GM18907 (cell line): ENCODE results near the gene CATSPERZ.

Experiments
- ATAC-seq: cut with Tn5 transposase; IDR thresholded peaks from one replicate; pipeline ENCODE4 v1.9.1; 2021; ENCODE audit warnings: mild to moderate bottlenecking, moderate library complexity; ENCODE audit not compliant: unreplicated experiment

The CATSPERZ gene

DNA sequence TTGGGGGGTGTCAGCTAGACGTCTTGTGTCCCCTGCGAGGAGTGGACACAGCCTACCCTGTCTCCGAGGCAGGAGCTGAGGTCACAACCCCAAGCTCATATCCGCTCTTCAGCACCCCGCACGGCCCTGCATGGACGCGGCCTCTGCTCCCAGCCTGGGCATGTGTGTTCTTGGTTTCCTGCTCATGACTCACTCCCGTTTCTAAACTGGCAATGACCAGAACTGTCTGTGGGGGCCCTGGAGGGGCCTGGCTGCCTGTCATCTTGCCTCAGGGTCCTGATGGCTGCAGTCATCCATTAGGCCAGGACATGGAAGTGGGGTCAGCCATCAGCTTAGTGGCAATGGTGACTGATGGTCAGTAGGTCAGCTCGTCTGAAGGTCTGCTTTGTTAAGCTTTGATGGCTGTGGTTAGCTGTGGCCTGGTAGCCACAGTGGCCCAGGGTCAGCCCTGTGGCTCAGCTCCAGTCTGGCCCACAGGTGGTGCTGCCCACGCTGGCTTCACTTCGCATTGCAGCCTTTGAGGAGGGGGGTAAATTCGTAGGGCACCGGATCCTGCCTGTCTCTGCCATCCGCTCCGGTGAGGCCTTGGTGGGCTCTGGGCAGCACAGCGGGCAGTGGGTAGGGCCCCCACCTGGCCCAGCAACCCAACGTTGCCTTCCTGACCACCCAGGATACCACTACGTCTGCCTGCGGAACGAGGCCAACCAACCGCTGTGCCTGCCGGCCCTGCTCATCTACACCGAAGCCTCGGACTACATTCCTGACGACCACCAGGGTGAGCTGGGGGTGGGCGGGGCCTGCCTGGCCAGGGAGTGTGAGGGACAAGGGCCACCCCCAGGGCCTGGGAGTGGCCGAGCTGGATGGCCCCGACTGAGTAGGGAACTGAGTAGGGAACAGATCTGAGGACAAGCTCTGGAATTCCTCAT lies 36.9 kb upstream of the CATSPERZ start:
- no peak for ATAC-seq

- ATAC-seq: no peak
Observed at GRCh38 chr11:64263947-64264317, 36.2 kb upstream of the CATSPERZ start.

DNA sequence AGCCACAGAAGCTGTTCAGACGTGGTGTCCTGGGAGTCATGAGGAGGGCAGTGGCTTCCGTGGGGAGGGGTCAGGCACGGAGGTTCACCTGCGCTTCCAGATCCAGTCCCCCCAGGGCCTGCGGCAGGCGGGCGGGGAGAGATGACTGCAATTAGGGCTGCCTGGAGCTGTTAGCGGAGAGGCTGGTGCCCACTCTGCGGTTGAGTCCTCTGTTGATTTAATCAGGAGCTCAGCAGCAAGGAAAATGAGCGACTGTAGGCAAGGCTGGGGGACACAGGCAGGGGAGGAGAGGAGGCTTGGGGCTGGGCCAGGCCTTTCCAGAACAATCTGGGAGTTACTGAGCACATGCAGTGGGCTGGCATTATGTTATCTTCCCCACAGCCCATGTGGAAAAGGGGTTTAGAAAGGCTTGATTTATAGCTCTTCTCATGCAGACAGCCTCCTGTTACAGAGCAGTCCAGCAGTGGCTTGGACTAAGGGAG lies 35.7 kb upstream of the CATSPERZ start:
- no peak for ATAC-seq

DNA sequence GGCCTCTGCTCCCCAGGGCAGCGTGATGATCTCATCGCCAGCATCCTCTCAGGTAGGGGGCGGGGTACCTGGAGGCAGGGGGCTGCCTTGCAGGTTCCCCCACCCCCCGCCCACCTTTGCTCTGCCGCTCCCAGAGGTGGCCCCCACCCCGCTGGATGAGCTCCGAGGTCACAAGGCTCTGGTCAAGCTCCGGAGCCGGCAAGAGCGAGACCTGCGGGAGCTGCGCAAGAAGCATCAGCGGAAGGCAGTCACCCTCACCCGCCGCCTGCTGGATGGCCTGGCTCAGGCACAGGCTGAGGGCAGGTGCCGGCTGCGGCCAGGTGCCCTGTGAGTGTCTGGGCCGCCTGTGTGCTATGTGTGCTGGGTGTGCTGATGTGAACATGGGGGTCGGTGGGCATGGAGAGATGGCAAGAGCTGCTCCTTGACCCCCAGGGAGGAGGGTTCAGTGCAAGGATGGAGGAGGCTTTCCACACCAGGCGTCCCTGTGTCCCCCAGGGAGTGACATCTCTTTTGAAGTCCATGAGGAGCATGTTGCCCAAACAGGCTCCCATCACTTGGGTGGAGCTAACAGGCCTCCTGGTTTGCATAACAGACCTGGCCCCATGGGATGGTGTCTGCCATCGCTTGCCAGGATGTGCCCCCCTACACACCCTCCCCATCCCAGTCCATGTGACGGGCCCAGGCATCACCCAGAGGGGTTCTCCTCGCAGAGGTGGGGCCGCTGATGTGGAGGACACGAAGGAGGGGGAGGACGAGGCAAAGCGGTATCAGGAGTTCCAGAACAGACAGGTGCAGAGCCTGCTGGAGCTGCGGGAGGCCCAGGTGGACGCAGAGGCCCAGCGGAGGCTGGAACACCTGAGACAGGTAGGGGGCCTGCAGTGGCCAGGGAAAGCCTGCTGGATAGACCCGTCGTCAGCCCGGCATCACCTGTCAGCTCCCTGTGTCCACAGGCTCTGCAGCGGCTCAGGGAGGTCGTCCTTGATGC lies 34.7 kb upstream of the CATSPERZ start:
- no peak for ATAC-seq

GRCh38 chr11:64266339-64266738 lies 33.8 kb upstream of the CATSPERZ start:
- no peak for ATAC-seq

GRCh38 chr11:64267207-64267945 lies 32.8 kb upstream of the CATSPERZ start:
- ATAC-seq: no peak

DNA sequence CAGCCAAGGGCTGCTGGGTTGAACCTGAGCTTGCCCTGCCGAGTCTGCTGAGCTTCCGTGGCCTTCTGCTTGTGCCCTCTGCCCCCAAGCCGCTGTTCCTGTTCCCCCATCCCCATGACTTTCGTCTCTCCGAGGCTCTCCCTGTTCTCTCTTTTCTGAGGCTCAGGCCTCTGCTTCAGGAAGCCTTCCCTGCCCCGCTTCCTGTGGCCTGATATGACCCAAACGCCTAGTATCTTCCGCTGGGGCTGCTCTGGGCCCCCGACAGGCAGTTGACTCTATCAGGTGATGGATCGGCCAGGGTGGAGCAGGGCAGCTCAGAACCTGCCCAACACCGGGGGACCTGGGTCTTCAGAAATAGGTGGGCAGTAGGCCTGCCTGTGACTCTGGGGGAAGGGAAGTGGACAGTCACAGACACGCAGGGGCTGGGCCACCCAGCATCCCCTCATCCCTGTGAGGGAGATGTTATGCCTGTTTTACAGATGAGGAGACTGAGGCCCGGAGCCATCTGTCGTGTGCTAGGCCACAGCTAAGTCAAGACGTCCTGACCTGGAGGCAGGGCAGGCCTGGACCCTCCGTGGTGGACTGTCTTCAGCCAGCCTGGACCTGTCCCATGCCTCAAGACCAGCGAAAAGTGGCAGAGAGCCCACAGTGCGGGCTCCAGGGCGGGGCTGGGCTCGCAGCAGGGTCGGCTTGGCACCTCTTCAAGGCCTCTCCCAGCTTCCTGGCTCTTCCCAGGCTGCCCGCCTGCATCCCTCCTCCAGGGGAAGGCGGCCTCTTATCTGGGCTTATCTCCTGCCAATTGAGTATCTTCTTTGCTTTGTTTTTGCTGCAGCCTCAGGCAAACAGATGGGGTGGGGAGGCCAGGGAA lies 31.9 kb upstream of the CATSPERZ start:
- no peak for ATAC-seq

GRCh38 chr11:64268893-64269539 lies 31.1 kb upstream of the CATSPERZ start:
- peak; percentile 10 for ATAC-seq

- ATAC-seq: peak; percentile 68
Observed at GRCh38 chr11:64269540-64270220, 30.5 kb upstream of the CATSPERZ start.

DNA sequence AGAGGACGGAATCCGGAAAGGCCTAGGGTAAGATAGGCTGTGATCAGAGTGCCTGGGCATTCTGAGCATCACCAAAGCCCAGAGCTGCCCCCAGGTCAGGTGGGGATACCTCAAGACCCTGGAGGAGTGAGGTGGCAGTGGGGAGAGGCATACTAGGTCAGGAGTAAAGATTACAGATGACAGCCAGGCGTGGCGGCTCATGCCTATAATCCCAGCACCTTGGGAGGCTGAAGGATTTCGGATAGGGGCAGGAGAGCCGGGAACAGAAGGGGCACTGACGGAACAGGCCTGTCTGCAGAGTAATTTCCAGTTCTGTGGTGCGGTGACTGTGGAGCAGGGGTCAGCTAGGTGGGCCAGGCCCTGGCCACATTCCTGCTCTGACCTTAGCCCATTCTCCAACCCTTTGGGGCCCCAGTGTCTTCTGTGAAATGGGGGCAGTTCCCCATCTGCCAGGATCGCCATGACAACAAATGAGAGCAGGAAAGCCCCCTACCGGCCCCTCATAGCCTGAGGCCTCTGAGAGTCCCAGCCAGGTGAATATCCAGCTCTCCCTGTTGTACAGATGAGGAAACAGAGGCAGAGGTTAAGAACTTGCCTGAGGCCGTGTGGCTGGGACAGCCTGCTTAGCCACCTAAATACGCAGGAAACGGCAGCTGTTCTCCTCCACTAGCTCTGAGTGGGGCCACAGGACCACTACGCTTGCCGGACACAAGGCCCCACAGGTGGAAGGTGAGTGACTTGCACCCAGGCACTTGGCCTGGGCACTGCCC lies 24.9 kb upstream of the CATSPERZ start:
- no peak for ATAC-seq

DNA sequence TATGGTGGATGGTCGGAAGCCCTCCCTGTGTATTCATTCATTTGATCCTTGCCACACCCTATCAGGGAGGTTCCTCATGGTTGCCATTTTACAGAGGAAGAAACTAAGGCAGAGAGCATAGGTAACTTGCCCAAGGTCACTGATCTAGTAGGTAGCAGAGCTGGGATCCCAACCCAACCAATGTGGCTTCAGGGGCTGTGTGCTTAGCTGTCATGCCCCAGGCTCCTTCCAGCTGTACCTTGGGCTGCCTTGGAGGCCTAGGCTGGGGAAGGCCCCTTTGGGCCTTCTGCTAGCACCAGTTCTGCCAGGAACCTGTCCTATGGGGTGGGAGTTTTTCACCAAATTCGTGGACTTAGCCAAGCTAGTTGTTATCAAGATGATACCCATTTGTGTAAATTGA lies 24.3 kb upstream of the CATSPERZ start:
- ATAC-seq: no peak

- ATAC-seq: no peak
Observed at GRCh38 chr11:64276653-64277431, 23.3 kb upstream of the CATSPERZ start.

GRCh38 chr11:64278576-64279190 lies 21.5 kb upstream of the CATSPERZ start:
- no peak for ATAC-seq

DNA sequence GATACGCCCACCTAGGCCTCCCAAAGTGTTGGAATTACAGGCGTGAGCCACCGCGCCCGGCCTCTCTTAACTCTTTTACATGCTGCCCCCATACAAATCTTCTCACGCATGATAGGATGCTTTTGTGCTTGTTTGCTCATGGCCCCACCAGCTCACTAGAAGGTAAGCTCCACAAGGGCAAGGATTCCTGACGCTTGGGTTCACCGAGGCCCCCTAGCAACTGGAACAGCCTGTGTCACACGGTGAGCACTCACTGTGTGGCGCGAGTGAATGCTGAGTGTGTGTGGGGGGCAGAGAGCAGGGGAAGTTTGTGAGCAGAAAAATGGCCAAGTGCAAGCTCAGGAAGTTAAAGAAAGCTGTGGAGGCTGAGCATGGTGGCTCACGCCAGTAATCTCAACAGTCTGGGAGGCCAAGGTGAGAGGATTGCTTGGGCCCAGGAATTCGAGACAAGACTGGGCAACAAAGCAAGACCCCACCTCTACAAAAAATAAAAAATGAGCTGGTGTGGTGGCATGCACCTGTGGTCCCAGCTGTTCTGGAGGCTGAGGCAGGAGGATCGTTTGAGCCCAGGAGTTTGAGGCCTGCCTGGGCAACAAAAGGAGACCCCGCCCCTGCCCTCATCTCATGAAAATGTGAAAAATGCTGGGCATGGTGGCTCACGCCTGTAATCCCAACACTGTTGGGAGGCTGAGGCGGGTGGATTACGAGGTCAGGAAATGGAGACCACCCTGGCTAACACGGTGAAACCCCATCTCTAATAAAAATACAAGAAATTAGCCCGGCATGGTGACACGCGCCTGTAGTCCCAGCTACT lies 18.0 kb upstream of the CATSPERZ start:
- ATAC-seq: no peak

DNA sequence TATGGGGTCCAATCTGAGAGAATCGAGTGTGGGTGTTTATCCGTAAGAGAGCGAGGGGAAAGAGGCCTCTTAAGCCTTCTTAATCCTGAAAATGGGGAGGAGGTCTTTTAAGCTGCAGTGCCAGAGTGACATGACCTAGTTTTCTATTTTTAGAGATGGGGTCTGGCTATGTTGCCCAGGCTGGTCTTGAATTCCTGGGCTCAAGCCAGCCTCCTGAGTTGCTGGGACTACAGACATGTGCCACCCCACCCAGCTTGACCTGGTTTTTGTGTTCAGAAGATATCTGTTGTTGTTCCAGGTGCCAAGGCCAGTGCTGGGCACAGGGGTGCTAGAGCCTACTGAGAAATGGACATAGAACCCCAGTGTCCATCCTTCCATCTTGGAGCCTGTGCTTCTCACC lies 17.1 kb upstream of the CATSPERZ start:
- no peak for ATAC-seq
